NK-92 (cell line): ENCODE measurements around the gene ZBTB44.

Experiments
- DNase-seq: peaks from one replicate; lab custom pipeline; 2025; ENCODE audit not compliant: unreplicated experiment; lab: John Stamatoyannopoulos, UW

Gene ZBTB44

DNA sequence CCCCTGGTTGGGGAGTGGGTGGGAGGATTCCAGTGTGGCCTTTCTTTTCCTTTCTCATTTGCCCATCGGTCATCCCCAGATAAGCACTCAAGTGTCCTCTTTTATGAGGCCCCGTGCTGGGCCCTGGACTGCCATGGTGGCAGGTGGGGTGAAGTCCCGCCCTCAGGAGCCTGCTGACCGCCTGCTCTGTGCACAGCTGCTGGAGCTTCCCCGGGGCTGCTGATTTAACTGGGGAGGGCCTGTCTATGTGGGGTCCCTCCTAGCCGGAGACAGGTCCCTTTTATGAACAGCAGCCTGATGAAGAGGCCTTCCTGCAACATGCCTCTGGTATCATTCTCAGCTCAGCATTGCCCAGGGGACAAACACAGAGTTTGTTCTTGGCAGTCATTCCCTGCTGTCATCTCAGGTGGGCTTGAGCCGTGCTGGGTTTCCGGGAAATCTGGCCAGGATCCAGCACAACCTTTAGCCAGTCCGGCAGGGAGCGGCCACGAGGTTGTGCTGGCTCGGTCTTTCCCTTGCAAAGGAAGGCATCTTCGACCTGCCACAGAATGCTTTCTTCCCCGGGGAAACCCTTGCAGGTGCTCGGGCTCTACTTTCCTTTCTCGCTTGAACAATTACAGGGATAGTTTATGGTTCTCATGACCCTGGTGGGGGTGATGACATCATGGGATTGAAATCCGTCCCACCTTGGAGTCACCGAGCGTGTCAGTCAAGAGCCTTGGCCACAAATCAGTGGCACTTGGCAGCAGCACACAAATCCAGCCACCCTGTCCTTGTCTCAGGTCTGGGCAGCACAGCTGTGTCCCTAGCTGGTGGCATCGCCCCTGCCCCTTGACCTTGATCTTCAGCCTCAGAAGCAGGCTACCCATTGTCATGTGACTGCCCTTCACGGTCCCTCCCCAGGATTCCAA is 135.1 kb downstream of the ZBTB44 start:
- DNase-seq, result no peak

DNA sequence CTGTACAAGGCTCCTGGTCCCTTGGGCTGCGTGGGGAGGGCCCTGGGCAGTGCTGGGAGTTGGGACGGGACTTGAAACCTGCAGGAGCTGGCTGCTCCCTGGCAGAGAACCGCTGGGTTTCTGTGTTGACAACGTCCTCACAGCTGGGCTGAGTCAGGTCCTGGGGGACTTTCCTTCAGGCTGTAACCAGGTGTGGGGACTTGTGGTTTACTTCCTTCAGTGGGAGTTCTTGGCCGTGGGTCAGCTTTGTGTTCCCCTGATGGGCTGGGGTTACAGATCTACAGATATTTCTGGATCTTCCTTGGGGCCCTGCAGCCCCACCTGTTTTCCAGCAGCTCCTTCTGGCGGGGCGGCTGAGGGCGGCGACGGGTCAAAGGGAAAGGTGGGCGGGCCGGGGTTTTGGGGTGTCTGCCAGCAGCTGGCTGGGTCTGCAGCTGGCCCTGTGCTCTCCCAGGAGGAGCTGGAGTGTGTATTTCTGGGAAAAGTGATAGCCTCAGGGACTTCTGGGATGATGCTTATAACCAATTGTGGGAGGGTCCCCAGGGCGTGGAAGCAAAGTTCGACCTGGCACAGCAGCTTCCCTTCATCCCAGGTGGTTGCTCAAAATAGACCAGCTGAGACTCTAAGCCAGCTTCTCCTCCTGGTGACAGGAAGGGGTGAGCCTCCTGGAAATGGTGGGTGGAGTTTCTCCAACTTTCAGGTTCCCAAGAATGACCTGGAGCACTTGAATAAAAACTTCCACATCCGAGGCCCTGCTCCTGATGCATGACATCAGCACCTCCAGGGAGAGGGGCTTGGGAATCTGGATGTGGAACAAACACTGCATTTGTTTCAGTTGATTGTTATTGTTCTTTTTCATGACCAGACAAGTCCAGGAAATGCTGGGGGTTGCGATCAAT is 136.0 kb downstream of the ZBTB44 start:
- DNase-seq, result no peak

DNA sequence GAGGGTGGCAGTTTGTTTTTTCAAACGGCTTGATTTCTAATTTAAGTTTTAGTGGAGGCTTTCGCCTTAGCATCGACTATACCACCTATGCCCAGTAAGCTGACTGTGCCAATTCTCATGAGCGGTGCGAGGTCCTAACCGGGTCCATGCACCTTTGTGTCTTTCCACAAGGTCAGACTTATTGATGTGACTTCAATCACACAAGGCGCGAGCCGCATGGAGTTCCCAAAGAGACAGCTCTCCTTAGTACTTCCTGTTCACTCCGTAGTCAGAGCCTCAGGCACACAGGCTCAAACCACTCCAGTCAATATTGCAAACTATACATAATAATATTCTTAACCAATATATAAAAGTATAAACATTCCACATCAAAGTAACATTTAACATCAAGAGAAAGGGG is 136.9 kb downstream of the ZBTB44 start:
- DNase-seq, result no peak
